Spleen (tissue), 7 donors: ENCODE measurements around the gene TRPV2.

Source experiments
- POLR2A ChIP-seq, 3 donors: fragments of 450-650 bp; IDR thresholded peaks; one replicate each; pipeline ENCODE4 v1.5.1; 2017; ENCODE audit warnings: antibody characterized with exemption in 3 of 3, mild to moderate bottlenecking in 1 of 3
- TF ChIP-seq, protein P1 (sequence below), 11 experiments: fragments of 200-600 bp in 7 of 11; fragments of 450-650 bp in 4 of 11; sonication (generic) in 4 of 11; IDR thresholded peaks in 8 of 11; conservative IDR thresholded peaks in 3 of 11; 1 replicate in 7 of 11; 2 replicates in 4 of 11; pipeline versions ENCODE4 v1.4.0 to v1.8.0; 2016 to 2021; ENCODE audit warnings: antibody characterized with exemption in 11 of 11, inconsistent platforms in 4 of 11, mild to moderate bottlenecking in 1 of 11
- donor health status: DM: no; HTN: no; CAD: no; lungs with moderate emphysema.
- donor health status: DM: no; HTN: no; CAD: no.
- donor health status: DM: no; HTN: no; CAD: no.

- TF ChIP-seq, protein P1, sequence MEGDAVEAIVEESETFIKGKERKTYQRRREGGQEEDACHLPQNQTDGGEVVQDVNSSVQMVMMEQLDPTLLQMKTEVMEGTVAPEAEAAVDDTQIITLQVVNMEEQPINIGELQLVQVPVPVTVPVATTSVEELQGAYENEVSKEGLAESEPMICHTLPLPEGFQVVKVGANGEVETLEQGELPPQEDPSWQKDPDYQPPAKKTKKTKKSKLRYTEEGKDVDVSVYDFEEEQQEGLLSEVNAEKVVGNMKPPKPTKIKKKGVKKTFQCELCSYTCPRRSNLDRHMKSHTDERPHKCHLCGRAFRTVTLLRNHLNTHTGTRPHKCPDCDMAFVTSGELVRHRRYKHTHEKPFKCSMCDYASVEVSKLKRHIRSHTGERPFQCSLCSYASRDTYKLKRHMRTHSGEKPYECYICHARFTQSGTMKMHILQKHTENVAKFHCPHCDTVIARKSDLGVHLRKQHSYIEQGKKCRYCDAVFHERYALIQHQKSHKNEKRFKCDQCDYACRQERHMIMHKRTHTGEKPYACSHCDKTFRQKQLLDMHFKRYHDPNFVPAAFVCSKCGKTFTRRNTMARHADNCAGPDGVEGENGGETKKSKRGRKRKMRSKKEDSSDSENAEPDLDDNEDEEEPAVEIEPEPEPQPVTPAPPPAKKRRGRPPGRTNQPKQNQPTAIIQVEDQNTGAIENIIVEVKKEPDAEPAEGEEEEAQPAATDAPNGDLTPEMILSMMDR (IDR thresholded peaks at IDR 0.05 in 8 of 11, conservative IDR thresholded peaks at IDR 0.05 in 3 of 11): no peak
- no peak for TF ChIP-seq POLR2A (IDR thresholded peaks at IDR 0.05)
Observed at GRCh38 chr17:16447676-16448075, 32.3 kb downstream of the TRPV2 start.
